NCI-H1417 treated with DMSO at 0.1 percent for 48 hours (cell line): ENCODE data around the gene TNFAIP8L1.
"Not testable (repeated sequence)": the region's sequence is repeated elsewhere in the genome, so short reads cannot be mapped to it uniquely, and the experiment has no call there.

ENCODE experiments used
- DNase-seq: peaks from one replicate; lab custom pipeline; 2025; lab: John Stamatoyannopoulos, UW

Gene TNFAIP8L1

DNA sequence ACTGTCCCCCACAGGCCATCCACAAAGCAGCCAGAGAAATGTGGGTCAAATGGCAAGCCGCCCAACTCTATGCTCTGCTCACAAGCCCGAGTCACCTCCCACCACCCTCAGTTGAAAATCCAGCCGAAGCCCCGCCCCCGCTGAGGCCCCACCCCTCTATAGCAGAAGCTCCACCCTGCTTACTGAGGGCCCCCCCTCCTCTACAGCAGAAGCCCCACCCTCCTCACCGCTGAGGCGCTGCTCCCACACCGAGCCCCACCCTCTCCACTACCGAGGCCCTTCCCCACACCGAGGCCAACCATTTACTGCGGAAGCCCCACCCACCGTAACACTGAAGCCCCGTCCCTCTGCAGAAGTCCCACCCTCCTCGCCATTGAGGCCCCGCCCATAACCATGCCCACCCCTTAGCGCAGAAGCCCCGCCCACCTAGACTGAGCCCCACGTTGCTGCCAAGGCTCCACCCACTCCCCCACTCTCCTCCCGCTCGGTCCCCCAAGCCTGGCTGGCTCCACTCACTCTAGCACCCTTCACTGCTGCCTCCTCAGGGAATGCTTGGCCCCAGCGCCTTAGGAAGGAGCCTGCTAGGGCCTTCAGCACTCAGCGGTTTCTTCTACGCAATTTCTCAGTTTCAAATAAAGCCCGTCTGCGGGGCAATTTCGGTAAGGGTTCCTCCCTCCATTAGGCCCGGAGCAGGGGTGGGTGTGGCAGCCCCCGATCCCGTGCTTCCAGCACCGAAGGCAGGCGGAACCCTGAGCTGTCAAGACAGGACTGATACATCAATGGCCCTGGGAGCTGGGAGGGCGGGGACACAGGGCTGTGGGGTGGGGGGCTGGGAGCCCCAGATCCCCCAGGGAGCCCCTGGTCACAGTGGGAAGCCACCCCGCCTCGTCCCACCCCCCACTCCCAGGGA is 39.8 kb downstream of the TNFAIP8L1 start:
- DNase-seq: no peak

DNA sequence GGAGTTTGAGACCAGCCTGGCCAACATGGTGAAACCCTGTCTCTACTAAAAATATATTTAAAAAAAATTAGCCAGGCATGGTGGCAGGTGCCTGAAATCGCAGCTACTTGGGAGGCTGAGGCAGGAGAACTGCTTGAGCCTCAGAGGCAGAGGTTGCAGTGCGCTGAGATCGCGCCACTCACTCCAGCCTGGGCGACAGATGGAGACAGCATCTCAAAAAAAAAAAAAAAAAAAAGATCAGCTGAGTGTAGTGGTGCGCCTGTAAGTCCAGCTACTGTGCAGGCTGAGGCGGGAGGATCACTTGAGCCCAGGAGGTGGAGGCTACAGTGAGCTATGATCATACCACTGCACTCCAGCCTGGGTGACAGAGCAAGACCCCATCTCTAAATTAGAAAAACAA is 40.7 kb downstream of the TNFAIP8L1 start:
- DNase-seq: not testable (repeated sequence)

DNA sequence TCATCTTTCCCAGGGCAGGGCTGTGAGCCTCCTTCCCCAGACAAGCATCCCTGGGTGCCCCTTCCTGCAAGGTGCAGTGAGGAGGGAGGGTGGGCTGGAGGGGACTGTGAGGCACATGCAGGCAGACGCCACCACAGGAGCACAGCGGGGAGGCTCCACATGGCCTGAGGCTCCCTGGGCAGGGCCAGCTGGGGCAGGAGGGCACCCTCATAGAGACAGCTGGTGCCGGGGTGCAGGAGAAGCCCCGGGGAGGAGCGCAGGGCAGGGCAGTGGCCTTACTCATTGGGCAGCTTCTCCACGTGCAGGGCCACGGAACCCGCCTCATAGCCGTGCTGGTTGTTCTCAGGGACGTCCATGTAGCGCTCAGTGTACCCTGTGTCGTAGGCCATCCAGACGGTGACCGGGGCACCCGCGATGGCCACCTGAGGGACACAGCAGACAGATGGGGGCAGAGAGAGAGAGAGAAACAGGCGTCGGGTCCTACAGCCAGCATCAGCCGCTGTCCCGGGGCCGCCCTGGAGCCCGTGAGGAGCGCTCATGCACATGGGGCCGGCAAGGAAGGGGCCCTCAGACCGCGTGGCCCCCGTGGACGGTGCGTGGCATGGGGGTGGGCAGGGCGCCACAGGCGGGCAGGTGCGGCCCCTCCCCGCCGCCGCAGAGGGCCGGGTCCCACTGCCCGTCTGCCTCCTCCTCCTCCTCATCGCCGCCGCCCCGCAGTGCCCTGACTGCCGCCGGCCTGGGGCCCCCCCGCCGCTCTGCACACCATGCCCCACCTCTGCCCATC is 43.3 kb downstream of the TNFAIP8L1 start:
- no peak for DNase-seq

DNA sequence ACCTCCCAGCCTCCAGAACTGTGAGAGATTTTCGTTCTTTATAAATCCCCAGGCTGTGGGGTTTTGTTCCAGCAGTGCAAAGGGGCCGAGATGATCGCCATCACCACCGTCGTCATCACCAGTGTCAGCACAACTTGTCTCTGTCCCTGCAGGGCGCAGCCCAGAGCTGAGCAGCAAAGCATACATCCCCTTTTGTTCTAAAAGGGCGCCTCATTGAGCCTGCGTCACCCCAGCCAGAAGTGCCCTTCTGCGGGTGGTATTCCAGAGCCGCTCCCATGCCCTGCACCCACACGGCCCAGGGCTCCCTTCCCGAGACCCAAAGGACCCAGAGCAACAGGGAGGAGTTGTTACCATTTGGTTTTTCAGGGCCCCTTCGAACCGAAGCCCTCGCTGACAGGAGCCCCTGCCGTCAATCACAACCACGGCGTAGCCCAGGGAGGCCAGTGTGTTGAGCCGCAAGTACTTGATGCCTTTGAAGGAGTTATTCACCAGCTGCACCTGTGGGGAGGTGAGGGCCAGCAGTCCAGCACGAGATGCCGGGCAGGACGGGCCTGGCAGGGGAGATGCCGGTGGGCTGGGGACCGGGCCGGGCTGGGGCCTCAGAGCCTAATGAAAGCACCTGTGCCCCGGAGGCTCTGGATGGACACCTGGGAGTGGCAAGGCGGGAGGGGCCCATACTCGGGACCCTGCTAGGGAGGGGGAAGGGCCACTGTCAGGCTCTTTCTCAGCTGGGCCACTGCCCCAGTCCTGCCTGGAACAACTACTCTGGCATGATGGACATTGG is 45.2 kb downstream of the TNFAIP8L1 start:
- no peak for DNase-seq

DNA sequence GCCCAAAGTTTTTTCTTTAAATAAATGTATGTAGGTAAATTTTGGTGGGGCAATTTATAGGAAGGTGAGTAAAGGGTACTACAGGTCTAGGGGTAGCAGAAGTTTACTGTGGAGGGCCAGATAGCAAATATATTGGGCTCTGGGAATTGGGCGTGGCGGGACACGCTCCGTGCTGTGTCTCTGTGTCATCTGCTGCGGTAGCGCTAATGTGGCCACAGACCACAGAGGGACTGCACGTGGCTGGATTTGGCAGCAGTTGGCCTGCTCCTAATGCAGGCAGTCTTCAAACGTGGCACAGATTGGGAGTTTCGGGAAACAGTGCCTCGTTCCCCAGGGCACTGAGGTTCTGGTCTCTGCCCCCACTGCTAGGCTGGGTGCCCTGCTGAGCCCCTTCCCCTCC is 47.4 kb downstream of the TNFAIP8L1 start:
- no peak for DNase-seq

DNA sequence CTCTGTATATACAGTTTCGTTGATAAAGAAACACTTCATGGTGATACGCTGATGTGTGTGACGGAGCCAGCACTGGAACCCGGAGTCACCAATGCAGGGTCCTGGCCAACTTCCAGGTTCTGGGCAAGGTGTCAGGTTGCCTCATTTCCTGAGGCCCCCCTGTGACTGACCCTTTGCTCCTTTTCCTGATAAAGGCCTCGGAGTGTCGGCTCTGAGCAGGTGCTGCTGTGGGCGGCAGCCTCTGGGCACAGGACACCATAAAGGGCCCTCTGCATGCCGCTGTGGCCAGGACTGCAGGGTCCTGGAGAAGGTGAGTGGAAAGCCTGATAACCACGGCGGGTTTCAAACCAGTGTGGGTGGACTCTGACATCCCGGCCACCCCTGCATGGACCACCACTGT is 48.1 kb downstream of the TNFAIP8L1 start:
- DNase-seq: no peak

DNA sequence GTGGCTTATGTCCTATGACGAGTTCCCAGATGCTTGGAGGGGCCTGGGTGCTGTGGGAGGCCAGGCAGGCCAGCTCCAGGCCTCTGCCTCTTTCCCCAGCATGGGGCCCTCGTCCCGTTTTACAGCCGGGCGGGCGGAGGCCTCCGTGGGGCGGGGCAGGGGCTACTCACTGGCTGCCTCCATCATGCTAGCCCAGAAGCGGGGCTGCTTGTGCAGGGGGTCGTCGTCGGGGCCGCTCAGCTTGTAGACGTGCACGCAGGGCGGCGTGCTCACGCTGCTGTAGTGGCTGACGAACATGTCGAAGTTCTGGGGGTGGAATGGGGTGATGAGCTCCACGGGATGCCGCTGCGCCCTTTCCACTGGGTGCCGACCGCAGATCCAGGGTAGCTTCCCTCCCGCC is 49.3 kb downstream of the TNFAIP8L1 start:
- DNase-seq: no peak

DNA sequence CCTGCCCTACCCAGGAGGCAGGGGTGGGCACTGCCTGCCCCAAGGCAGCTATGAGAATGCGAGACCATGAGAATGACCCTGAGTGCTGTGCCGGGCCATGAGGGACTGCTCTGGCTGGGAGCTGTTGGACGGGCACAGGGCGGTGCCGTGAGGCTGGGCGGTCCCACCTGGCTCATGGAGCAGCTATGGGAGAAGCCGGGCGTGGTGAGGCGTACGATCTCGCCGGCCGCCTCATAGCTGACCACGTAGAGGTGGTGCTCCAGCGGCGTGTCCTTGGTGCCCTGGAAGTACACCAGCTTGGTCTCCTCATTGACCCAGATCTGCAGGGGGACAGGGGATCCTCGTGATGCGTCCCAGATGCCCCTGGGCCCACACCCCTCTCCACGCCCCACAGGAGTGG is 50.1 kb downstream of the TNFAIP8L1 start:
- no peak for DNase-seq

DNA sequence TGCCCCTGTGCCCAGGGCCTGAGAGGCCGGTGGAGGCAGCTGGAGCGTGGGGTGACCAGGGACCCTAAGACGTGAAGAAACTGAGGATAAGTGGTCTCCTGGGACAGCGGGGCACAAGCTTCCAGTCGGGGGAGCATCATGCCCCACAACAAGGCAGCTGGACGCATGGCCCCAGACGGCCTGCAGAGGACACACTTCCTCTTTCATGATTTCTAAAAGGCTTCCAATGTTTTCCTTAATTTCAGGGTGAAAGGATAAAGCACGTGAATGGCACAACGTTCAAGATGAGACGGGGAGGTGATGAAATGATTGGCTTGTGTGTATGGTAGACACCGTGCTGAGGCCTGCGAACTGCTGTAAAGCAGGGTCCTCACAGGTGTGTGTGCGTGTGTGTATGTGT is 51.0 kb downstream of the TNFAIP8L1 start:
- no peak for DNase-seq

DNA sequence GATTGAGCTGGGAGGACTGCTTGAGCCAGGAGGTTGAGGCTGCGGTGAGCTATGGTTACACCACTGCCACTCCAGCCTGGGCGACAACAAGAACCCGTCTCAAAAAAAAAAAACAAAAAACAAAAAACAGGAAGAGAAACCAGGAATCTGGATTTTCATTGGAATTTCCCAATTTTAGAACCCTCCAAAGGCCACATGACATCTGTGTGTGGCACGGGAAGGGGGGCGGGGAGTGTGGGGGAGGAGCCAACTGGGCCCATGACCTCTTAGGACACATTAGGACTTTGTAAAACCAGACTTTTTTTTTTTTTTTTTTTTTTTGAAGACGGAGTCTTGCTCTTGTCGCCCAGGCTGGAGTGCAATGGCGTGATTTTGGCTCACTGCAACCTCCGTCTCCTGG is 52.1 kb downstream of the TNFAIP8L1 start:
- no peak for DNase-seq

DNA sequence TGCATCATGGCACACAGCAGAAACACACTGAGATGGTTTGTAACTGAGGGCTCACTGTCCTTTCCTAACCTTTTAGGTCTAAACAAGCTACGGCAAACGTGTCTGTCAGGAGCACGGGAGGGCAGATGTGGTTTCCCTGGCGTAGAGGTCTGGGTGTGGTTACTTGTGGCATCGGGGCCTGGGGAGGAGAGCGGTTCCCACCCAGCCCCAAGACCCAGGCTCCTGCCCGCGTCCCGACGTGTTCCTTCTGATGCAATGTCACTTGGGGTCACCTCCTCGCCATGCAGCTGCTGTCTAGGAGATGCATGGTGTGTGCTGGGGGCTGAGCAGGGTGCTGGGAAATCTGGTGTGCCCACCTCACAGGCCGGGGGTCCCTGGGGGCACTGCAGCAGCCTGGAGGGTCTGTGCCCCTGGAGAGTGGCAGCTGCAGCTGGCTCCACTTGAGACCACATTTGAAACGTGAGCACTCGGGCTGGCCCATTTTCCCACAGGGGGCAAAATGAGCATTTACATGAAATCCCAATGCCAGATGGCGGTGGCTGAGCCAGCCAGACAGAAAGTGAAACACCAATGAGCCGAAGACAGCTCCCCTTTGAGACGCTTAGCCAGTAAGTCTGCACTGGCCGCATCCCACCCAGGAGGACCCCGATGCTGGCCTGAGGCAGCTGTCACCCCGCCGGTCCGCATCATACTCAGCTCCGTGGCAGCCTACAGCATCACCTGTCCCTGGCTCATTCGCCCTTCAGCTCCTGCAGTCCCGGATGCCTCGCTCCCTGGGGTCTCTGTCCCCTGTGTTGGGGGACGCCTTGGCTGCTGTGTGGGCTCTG is 53.1 kb downstream of the TNFAIP8L1 start:
- DNase-seq: no peak

DNA sequence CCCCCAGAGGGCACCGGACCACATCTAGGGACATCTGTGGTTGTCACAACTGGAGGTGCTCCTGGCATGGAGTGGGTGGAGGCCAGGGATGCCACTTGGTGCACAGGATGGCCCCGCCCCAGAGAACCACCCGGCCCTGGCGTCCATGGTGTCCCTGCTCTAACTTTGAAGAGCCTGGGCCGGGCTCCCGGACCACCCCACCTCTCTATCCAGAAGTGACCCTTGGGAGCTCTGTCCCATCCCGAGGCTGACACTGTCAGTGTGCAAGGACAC is 53.7 kb downstream of the TNFAIP8L1 start:
- DNase-seq: no peak

DNA sequence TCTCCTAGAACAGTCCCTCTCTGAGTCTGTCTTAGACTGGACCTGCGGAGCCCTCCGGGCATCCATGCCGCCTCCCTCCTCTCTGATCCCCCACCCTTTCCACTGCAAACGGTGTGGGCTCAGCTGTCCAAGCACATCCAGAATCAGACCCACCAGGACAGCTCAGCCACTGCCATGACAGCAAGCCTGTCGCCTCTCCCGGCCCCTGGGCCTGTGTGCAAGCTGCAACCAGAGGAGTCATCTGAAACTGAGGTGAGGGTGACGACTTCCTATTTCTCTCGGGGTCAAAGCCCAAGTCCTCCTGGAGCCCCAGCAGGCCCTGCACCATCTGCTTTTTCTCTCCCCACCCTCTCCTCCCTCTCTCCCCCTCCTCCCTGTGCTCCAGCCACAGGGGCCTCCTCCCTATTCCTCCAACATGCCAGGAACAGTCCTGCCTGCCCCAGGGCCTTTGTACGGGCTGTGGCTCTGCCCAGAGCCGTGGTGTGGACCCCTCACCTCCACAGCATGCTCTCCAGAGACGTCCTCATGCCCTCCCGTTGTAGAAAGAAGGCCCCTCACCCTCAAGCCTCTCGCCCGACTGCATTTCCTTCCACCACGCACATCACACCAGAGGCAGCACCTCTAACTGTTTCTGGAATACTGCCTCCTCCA is 54.3 kb downstream of the TNFAIP8L1 start:
- no peak for DNase-seq

DNA sequence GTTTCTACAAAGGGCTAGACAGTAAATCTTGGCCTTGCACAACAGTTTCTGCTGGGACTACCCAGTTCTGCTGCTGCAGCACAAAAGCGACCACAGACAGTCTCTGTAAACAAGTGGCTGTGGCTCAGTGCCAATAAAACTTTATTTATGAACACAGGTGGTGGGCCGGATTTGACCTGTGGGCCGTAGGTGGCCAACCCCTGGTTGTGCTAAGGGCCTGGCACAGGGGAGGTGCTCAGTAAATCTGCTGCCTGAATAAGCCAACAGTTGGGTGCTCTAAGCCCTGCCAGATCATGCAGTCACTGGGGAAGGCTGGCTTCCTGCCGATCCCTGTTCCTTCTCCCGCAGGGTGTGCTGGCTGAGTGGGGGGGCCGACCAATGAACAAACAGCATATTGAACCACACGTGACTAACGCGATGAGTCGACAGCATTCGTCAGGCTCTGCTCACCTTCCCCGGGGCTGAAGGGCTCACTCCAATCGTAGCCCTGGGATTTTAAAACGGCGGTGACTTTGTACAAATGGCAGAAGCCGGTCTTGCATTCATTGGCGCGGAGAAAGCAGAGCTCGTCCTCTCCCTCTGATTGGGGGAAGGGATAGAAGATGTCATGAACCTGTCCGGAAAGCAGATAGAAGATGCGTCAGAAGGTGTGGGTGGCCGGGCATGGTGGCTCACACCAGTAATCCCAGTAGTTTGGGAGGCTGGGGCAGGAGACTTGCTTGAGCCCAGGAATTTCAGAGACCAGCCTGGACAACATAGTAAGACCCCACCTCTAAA is 55.1 kb downstream of the TNFAIP8L1 start:
- DNase-seq: no peak

DNA sequence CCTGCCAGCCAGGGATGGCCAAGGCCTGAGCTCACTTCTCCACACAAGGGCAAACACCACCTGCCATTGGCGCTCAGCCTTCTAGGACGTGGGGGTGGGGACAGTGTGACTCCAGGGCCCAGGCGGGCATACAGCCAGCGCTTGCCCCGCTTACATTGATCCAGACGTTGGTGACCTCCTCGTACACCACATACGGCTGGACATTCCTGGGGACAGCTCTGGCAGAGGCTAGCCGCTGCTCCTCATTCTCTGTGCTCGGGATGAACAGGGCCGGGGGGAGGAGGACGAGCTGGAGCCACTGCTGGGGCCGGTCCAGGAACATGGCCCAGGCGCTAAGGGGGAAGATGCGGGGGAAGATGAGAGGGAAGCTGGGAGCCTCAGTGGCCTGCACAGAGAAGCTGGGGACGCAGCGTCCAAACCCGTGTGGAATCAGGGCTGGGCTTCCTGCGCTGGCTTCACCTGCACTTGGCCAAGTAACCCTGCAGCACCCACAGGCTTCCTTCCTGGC is 56.0 kb downstream of the TNFAIP8L1 start:
- no peak for DNase-seq

DNA sequence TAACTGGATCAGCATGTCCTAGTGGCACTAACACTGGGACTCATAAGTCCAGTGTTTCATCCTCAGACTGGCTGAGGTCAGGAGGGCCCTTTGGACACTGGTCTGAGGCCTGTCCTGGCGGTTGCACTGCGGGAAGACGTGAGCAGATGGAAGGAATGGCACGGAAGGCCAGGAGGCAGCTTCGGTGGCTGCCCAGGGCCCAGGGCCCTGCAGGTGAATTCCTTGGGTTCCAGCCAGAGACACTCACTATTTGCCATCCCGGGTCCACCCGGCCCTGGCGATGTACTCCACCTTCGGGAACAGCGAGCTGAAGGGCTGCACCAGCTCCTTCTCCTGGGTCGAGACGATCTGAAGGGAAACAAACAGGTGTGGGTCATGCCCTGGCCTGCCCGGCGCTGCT is 58.0 kb downstream of the TNFAIP8L1 start:
- no peak for DNase-seq

DNA sequence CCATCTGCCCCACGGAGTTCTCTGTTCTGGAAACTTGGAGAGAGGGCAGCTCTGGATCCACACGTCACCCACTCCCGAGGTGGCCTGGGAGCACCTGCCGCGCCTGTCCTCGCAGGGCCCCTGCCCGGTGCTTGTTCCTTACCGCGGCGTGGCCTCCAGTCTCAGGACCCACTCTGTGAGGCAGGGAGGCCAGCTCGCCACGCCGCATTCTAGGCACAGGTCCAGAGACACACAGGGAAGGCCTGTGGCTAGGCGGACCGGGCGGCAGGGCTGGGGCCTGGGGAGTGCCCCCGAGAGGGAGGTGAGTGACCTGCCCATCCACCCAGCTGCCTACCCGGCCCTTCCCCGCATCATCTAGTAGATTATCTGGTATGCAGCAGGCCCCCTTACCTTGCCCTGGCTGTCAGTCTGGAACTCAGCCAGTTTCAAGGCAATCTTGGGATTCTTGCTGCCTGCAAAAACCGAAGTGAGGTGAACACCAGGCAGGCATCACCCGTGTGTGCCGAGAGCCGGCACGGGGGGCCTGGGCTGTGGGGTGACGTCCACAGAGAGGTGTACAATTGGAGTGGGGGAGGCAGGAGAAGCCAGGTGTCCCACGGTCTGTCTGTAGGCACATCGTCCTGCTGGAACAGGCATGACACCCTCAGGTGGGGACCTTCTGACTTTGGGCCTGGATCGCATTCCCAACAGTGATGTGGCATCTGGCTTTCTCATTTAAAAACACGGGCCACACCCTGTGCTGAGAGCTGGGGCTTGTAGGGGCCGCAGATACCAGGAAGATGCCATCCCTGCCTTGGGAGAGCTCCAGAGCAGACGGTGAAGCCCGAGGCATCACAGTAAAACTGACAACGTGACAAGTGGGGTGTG is 60.7 kb downstream of the TNFAIP8L1 start:
- no peak for DNase-seq

DNA sequence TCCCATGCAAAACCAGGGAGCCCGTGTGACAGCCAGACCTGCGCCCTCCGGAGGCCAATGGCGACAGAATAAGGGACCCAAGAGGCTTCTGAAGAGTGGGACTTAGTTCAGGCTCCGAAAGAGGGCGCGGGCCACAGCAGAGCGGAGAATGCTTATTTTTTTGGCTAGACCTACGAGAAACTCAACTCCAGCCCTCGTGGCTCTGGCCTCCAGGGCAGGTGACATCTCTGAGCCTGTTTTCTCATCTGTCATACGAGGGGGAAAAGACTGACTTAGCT is 61.3 kb downstream of the TNFAIP8L1 start:
- DNase-seq: no peak

DNA sequence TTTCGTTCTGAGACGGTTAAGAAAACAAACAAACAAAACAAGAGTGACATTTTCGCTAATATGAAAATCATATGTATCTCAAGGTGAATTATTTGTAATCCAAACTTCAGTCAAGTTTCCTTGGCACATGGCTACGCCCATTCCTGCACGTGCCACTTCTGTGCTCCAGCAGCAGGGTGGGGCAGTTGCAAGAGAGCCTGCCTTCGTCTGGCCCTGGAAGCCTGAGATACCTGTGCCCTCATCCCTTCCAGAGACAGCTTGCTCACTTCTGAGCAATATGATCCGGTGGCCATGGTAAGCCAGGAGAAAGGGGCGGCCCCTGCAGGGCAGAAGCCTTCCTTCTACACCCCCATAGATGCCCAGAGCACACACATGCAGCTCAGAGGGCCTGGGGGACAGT is 62.2 kb downstream of the TNFAIP8L1 start:
- no peak for DNase-seq

DNA sequence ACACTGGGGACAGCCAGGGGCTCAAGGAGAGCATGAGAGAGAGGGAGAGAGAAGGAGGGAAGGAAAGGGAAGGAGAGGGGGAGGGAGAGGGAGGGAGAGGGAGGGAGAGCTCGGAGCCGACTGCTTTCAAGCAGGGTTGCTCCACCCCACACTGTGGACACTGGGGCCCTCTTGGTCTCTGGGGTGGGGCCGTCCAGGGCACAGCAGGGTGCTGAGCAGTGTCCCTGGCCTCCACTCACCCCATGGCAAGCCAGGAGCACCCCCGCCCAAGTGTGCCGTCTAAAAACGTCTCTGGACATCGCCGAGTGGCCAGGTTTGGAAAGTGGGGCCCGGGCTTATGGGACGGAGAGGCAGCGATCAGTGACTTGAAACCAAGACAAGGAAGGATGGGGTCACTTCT is 63.4 kb downstream of the TNFAIP8L1 start:
- DNase-seq: no peak
